K562 (cell line): ENCODE measurements around the gene COQ9.

ENCODE experiments used
- BCOR ChIP-seq: fragments of 450-650 bp; IDR thresholded peaks from 2 replicates; pipeline ENCODE4 v1.6.1; 2016
- FOXM1 ChIP-seq, 2 experiments: fragments of 450-650 bp in 1 of 2; sonication (generic) in 1 of 2; formaldehyde crosslinking in 1 of 2; IDR thresholded peaks; 2 replicates each; pipeline versions ENCODE4 v1.6.1 to v1.9.0; 2017 to 2022; ENCODE audit warnings: low read depth in 2 of 2, mild to moderate bottlenecking in 2 of 2, missing genetic modification reagents in 1 of 2, moderate library complexity in 1 of 2
- POLR2A ChIP-seq: fragments of 450-650 bp; conservative IDR thresholded peaks from 2 replicates; pipeline ENCODE4 v1.6.1; 2016
- PRPF4 ChIP-seq: fragments of 200-400 bp; formaldehyde crosslinking; IDR thresholded peaks from one replicate; pipeline ENCODE4 v1.6.1; 2017; ENCODE audit warnings: low read length, low read depth, mild to moderate bottlenecking; ENCODE audit not compliant: insufficient read depth, poor library complexity, severe bottlenecking
- SMARCC2 ChIP-seq: fragments of 450-650 bp; IDR thresholded peaks from 2 replicates; pipeline ENCODE4 v1.6.1; 2017; ENCODE audit warnings: antibody characterized with exemption, moderate library complexity, mild to moderate bottlenecking, low read depth
- SRF ChIP-seq, 2 experiments: fragments of 250-450, 450-650 bp in 1 of 2; sonication (Bioruptor Pico) in 1 of 2; sonication (generic) in 1 of 2; formaldehyde crosslinking; IDR thresholded peaks; 2 replicates each; pipeline versions ENCODE4 v1.5.0 to v1.5.1; 2020 to 2022; ENCODE audit warnings: mild to moderate bottlenecking in 1 of 2, missing genetic modification reagents in 1 of 2
- ZNF407 ChIP-seq: fragments of 450-650 bp; IDR thresholded peaks from 2 replicates; pipeline ENCODE4 v1.6.1; 2016; ENCODE audit warnings: low read depth
- TF ChIP-seq, protein P1 (sequence below), 3 experiments: IDR thresholded peaks in 2 of 3; conservative IDR thresholded peaks in 1 of 3; 2 replicates each; pipeline ENCODE4 v1.5.1; 2011 to 2012; ENCODE audit warnings: low read length in 3 of 3, mild to moderate bottlenecking in 3 of 3, control low read depth in 2 of 3, improper control_type of control experiment in 1 of 3, inconsistent platforms in 1 of 3, low read depth in 1 of 3, mixed read lengths in 1 of 3, moderate library complexity in 1 of 3; ENCODE audit not compliant: insufficient read depth in 2 of 3

DNA sequence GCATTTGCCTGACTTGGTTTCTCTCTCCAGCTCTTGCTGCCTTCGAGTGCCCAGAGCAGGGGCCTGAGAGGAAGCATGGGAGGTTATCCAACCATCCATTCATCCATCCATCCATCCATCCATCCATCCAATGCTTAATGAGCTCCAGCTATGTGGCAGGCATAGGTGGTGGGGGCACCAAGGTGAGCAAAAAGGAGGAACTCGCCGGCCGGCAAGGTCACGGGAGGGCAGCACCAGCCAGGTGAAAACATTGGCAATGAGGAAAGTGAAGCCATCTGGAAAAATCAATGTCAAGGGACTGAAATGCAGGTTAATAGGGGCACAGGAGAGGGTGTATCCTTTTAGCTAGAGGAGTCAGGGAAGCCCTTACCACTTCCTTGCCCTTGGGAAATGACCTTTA lies 57.2 kb downstream of the COQ9 start:
- TF ChIP-seq PRPF4 (no peak), SMARCC2 (no peak), FOXM1 (IDR thresholded peaks at IDR 0.05; ENCODE audit: low read depth) (no peak), FOXM1 (CRISPR knock-in tag; IDR thresholded peaks at IDR 0.05; ENCODE audit: low read depth) (no peak), ZNF407 (no peak), BCOR (no peak), SRF (CRISPR knock-in tag; IDR thresholded peaks at IDR 0.05) (no peak), POLR2A (no peak)
- TF ChIP-seq, protein P1, sequence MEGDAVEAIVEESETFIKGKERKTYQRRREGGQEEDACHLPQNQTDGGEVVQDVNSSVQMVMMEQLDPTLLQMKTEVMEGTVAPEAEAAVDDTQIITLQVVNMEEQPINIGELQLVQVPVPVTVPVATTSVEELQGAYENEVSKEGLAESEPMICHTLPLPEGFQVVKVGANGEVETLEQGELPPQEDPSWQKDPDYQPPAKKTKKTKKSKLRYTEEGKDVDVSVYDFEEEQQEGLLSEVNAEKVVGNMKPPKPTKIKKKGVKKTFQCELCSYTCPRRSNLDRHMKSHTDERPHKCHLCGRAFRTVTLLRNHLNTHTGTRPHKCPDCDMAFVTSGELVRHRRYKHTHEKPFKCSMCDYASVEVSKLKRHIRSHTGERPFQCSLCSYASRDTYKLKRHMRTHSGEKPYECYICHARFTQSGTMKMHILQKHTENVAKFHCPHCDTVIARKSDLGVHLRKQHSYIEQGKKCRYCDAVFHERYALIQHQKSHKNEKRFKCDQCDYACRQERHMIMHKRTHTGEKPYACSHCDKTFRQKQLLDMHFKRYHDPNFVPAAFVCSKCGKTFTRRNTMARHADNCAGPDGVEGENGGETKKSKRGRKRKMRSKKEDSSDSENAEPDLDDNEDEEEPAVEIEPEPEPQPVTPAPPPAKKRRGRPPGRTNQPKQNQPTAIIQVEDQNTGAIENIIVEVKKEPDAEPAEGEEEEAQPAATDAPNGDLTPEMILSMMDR (IDR thresholded peaks at IDR 0.05 in 2 of 3, conservative IDR thresholded peaks at IDR 0.05 in 1 of 3; ENCODE audit: insufficient read depth in 2 of 3, low read depth in 1 of 3, low read length in 3 of 3), result no peak
